Measurements from ENCODE around the gene GPX2.
"Not testable (repeated sequence)": the region's sequence is repeated elsewhere in the genome, so short reads cannot be mapped to it uniquely, and the experiment has no call there.

Gene GPX2

DNA sequence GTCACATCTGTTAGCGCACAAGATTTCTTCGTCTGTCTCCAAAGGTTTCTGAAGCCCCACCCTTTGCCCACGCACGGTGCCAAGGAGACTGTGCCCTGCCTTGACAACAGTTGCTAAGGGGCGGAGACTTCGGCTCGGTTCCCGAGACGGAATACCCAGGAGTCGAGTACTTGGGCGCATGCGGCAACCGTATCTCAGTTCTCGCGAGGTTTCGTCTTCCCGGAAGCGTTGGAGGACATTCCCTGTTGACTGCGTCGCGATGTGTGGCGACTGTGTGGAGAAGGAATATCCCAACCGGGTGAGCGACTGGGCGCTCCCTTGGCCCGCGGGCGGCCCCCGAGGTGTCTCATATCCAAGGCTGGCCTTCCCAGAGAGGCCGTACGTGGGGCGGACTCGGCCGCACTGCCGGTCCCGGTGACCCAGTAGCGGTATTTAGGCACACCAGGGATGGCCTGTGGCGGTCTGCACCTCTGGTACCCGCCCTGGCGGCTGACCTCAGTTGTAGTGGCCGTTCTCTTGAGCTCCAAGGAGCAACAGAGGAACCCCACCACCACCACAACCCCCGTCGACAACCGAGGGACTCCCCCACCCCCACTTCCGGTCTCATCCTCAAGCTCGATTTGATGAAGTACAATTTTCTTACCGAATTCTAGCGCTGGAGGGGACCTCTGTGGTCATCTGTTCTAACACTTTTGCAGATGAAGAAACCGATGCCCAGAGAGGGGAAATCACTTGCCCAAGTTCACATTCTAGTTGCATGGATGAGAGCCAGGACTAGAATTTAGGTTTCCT is 28.1 kb downstream of the GPX2 start, which contains the start of gene CHURC1 (continued):
- TF ChIP-seq, protein P1, sequence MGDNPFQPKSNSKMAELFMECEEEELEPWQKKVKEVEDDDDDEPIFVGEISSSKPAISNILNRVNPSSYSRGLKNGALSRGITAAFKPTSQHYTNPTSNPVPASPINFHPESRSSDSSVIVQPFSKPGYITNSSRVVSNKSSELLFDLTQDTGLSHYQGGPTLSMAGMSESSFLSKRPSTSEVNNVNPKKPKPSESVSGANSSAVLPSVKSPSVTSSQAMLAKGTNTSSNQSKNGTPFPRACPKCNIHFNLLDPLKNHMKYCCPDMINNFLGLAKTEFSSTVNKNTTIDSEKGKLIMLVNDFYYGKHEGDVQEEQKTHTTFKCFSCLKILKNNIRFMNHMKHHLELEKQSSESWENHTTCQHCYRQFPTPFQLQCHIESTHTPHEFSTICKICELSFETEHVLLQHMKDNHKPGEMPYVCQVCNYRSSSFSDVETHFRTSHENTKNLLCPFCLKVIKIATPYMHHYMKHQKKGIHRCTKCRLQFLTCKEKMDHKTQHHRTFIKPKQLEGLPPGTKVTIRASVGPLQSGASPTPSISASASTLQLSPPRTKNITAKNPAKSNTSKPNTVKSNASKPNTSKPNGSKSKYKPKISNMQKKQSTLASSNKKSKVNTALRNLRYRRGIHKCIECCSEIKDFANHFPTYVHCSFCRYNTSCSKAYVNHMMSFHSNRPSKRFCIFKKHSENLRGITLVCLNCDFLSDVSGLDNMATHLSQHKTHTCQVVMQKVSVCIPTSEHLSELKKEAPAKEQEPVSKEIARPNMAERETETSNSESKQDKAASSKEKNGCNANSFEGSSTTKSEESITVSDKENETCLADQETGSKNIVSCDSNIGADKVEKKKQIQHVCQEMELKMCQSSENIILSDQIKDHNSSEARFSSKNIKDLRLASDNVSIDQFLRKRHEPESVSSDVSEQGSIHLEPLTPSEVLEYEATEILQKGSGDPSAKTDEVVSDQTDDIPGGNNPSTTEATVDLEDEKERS (tag by site-specific recombination; IDR thresholded peaks at IDR 0.05) = no peak
- TF ChIP-seq ZNF335 (tag by site-specific recombination; conservative IDR thresholded peaks at IDR 0.05) (peak; percentile 64), ZNF629 (tag by site-specific recombination; IDR thresholded peaks at IDR 0.05) (peak; percentile 40; the same call in 1 of the 2 replicates), SCRT1 (tag by site-specific recombination; IDR thresholded peaks at IDR 0.05; ENCODE audit: borderline replicate concordance) (no peak), ZNF76 (tag by site-specific recombination; IDR thresholded peaks at IDR 0.05; ENCODE audit: borderline replicate concordance, low read depth) (0 out of 2 replicates have a peak, but pooled peaks have one; percentile 18)
- TF ChIP-seq, protein P2, sequence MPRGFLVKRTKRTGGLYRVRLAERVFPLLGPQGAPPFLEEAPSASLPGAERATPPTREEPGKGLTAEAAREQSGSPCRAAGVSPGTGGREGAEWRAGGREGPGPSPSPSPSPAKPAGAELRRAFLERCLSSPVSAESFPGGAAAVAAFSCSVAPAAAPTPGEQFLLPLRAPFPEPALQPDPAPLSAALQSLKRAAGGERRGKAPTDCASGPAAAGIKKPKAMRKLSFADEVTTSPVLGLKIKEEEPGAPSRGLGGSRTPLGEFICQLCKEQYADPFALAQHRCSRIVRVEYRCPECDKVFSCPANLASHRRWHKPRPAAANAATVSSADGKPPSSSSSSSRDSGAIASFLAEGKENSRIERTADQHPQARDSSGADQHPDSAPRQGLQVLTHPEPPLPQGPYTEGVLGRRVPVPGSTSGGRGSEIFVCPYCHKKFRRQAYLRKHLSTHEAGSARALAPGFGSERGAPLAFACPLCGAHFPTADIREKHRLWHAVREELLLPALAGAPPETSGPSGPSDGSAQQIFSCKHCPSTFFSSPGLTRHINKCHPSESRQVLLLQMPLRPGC (tag by site-specific recombination; IDR thresholded peaks at IDR 0.05) = 0 out of 2 replicates have a peak, but pooled peaks have one; percentile 29

DNA sequence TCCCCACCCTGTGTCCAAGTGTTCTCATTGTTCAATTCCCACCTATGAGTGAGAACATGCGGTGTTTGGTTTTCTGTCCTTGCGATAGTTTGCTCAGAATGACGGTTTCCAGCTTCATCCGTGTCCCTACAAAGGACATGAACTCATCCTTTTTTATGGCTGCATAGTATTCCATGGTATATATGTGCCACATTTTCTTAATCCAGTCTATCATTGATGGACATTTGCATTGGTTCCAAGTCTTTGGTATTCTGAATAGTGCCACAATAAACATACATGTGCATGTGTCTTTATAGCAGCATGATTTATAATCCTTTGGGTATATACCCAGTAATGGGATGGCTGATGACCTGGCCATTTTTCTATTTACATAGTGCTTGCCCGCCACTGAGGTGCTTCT is 29.1 kb downstream of the GPX2 start:
- not testable (repeated sequence) for H3K4me3 ChIP-seq (ENCODE audit: low read depth, low read length)

DNA sequence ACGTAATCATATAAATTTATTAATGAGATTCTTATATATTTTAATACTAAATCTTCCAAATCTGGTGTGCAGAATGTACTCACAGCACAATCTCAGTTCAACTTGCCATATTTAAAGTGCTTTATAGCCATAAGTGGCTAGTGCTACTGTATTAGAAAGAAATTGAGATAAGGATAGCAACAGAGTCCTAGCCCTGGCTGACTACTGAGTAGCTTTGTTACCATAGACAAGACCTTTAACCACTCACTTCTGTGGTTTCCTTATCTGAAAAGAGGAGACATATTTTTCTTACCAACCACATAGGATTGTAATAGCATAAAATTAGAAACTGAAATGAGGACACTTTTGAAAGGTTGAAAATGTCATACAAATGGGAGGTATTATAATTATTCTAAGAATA is 30.3 kb downstream of the GPX2 start:
- peaks cover 0 to 3% of the 10 kb centered on the region in 2 experiments; a peak in 2 of 3 replicates for H3K36me3 ChIP-seq (ENCODE audit: control insufficient read depth in 2 of 2, insufficient read depth in 1 of 2, low read length in 2 of 2)
- H3K4me1 ChIP-seq (ENCODE audit: control insufficient read depth, insufficient read depth, low read length) = peaks cover 3% of the 10 kb centered on the region; the same call in 1 of the 2 replicates
- POLR2A ChIA-PET = no interaction called here
- no peak overlapping the region for H3K27ac ChIP-seq (ENCODE audit: extremely low read depth, low read depth, low read length)
- H3K4me3 ChIP-seq (ENCODE audit: low read depth, low read length) = no peak overlapping the region
- TF ChIP-seq, protein P3, sequence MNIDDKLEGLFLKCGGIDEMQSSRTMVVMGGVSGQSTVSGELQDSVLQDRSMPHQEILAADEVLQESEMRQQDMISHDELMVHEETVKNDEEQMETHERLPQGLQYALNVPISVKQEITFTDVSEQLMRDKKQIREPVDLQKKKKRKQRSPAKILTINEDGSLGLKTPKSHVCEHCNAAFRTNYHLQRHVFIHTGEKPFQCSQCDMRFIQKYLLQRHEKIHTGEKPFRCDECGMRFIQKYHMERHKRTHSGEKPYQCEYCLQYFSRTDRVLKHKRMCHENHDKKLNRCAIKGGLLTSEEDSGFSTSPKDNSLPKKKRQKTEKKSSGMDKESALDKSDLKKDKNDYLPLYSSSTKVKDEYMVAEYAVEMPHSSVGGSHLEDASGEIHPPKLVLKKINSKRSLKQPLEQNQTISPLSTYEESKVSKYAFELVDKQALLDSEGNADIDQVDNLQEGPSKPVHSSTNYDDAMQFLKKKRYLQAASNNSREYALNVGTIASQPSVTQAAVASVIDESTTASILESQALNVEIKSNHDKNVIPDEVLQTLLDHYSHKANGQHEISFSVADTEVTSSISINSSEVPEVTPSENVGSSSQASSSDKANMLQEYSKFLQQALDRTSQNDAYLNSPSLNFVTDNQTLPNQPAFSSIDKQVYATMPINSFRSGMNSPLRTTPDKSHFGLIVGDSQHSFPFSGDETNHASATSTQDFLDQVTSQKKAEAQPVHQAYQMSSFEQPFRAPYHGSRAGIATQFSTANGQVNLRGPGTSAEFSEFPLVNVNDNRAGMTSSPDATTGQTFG (tag by site-specific recombination; IDR thresholded peaks at IDR 0.05; ENCODE audit: borderline replicate concordance) = no peak
- TF ChIP-seq ZNF610 (tag by site-specific recombination; IDR thresholded peaks at IDR 0.05; ENCODE audit: borderline replicate concordance) (no peak), ZNF391 (tag by site-specific recombination; IDR thresholded peaks at IDR 0.05; ENCODE audit: borderline replicate concordance, low read depth) (no peak), ZNF585B (tag by site-specific recombination; IDR thresholded peaks at IDR 0.05) (no peak)
- TF ChIP-seq, protein P4, sequence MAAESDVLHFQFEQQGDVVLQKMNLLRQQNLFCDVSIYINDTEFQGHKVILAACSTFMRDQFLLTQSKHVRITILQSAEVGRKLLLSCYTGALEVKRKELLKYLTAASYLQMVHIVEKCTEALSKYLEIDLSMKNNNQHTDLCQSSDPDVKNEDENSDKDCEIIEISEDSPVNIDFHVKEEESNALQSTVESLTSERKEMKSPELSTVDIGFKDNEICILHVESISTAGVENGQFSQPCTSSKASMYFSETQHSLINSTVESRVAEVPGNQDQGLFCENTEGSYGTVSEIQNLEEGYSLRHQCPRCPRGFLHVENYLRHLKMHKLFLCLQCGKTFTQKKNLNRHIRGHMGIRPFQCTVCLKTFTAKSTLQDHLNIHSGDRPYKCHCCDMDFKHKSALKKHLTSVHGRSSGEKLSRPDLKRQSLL (tag by site-specific recombination; IDR thresholded peaks at IDR 0.05) = no peak
- CTCF ChIA-PET = interaction anchor here (0.6 to 3.9 kb wide), 6 partner anchors 12 to 568 kb away, joined by 3 to 32 read pairs (median 5); no protein-coding TSS in a partner anchor
- no peaks in the 10 kb centered on the region for H3K9me3 ChIP-seq (ENCODE audit: control insufficient read depth, insufficient read depth, low read depth, low read length)

More for the DNA sequence above, 29.1 kb downstream of the GPX2 start:
- H3K4me1 ChIP-seq (ENCODE audit: control insufficient read depth, insufficient read depth, low read length); H3K36me3 ChIP-seq (ENCODE audit: control insufficient read depth in 2 of 2, insufficient read depth in 1 of 2, low read length in 2 of 2); POLR2A ChIA-PET; H3K27ac ChIP-seq (ENCODE audit: extremely low read depth, low read depth, low read length); H3K9me3 ChIP-seq (ENCODE audit: control insufficient read depth, insufficient read depth, low read depth, low read length): not testable (repeated sequence)
- CTCF ChIA-PET = interaction anchor here (0.6 kb wide), 1 partner anchor 15 kb away, joined by 3 read pairs; no protein-coding TSS in a partner anchor
- TF ChIP-seq, protein P5, sequence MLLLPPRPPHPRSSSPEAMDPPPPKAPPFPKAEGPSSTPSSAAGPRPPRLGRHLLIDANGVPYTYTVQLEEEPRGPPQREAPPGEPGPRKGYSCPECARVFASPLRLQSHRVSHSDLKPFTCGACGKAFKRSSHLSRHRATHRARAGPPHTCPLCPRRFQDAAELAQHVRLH (tag by site-specific recombination; IDR thresholded peaks at IDR 0.05) = 0 out of 2 replicates have a peak, but pooled peaks have one; percentile 63
- TF ChIP-seq ZNF146 (tag by site-specific recombination; IDR thresholded peaks at IDR 0.05) = peak; percentile 97

Measured in HEK293 (cell line).